Colonic mucosa (tissue), 4 donors: ENCODE data around the gene WT1. TPM values are rescaled to one million over a fixed set of nuclear protein-coding genes. Genes with fewer than 3 reads are reported as not detected.

Experiments
- DNase-seq: peaks from one replicate; pipeline ENCODE4 v3.0.0-alpha.2; 2020
- H3K27ac ChIP-seq: fragments of 200-600 bp; one replicate; pipeline ENCODE4 v1.8.0; 2021
- H3K27me3 ChIP-seq: fragments of 200-600 bp; one replicate; pipeline ENCODE4 v1.8.0; 2021
- H3K36me3 ChIP-seq: fragments of 200-600 bp; one replicate; pipeline ENCODE4 v1.8.0; 2021
- H3K4me1 ChIP-seq: fragments of 200-600 bp; one replicate; pipeline ENCODE4 v1.8.0; 2021; ENCODE audit warnings: mild to moderate bottlenecking
- H3K4me3 ChIP-seq: fragments of 200-600 bp; one replicate; pipeline ENCODE4 v1.8.0; 2021
- H3K9ac ChIP-seq, 2 donors: one replicate each; pipeline ENCODE4 v1.7.0; 2013; ENCODE audit warnings: control low read depth in 2 of 2, low read depth in 2 of 2, low read length in 2 of 2
- H3K9me3 ChIP-seq: fragments of 200-600 bp; one replicate; pipeline ENCODE4 v1.8.0; 2021
- CTCF ChIP-seq: fragments of 200-600 bp; IDR thresholded peaks from one replicate; pipeline ENCODE4 v1.8.0; 2022; ENCODE audit warnings: antibody characterized with exemption, mild to moderate bottlenecking
- intact Hi-C: fragments of 100-400 bp; cut with DNase I; formaldehyde crosslinking; loops from one replicate; pipeline ENCODE4 v1.14.1; 2022
- total RNA-seq, 2 donors: library from RNA; stranded (reverse); fragmentation: NEBNext Ultra II Directional in 1 of 2; extraction: Animal tissue kit (Norgen Biotek cat#: 25700) in 1 of 2; gene quantifications; one replicate each; pipeline ENCODE4 v1.2.1, GENCODE V29; 2021
- donor health status: healthy.
- donor health status: DM: no; HTN: no; CAD: no.
- donor health status: DM: no; HTN: no; CAD: no.

Gene WT1
- total RNA-seq, 2 donors from 2014 or later, result 0.32 TPM; not detected in 1

GRCh38 chr11:32454993-32455392, 19.7 kb upstream of the WT1 start:
- H3K4me1 ChIP-seq, result no peaks in the 10 kb centered on the region
- no peaks in the 10 kb centered on the region for H3K36me3 ChIP-seq
- H3K9ac ChIP-seq, result no peak overlapping the region
- no peak for TF ChIP-seq CTCF
- no peaks in the 10 kb centered on the region for H3K9me3 ChIP-seq
- DNase-seq, result no peak
- intact Hi-C loops, result no loop called here
- no peak overlapping the region for H3K27ac ChIP-seq
- no peak overlapping the region for H3K4me3 ChIP-seq
- H3K27me3 ChIP-seq, result no peaks in the 10 kb centered on the region

- no peak for DNase-seq
- Histone ChIP-seq H3K9ac (no peak overlapping the region), H3K4me1 (no peaks in the 10 kb centered on the region), H3K27ac (no peak overlapping the region), H3K36me3 (no peaks in the 10 kb centered on the region), H3K4me3 (no peak overlapping the region), H3K9me3 (no peaks in the 10 kb centered on the region), H3K27me3 (no peaks in the 10 kb centered on the region)
- intact Hi-C loops, result no loop called here
- TF ChIP-seq CTCF, result no peak
Measured at GRCh38 chr11:32451808-32452207, 16.5 kb upstream of the WT1 start.

GRCh38 chr11:32450372-32450771, 15.0 kb upstream of the WT1 start:
- Histone ChIP-seq H3K27me3 (no peaks in the 10 kb centered on the region), H3K4me3 (no peak overlapping the region), H3K4me1 (no peaks in the 10 kb centered on the region), H3K36me3 (no peaks in the 10 kb centered on the region), H3K9ac (no peak overlapping the region), H3K9me3 (no peaks in the 10 kb centered on the region), H3K27ac (no peak overlapping the region)
- no peak for TF ChIP-seq CTCF
- intact Hi-C loops, result no loop called here
- DNase-seq, result no peak

- intact Hi-C loops, result no loop called here
Measured at GRCh38 chr11:32448232-32448631, 12.9 kb upstream of the WT1 start.

GRCh38 chr11:32447252-32447651, 11.9 kb upstream of the WT1 start:
- H3K9me3 ChIP-seq, result no peaks in the 10 kb centered on the region
- H3K27me3 ChIP-seq, result no peaks in the 10 kb centered on the region
- H3K27ac ChIP-seq, result no peak overlapping the region
- no peak overlapping the region for H3K9ac ChIP-seq
- no peaks in the 10 kb centered on the region for H3K4me1 ChIP-seq
- intact Hi-C loops, result no loop called here
- no peak for TF ChIP-seq CTCF
- H3K4me3 ChIP-seq, result no peak overlapping the region
- H3K36me3 ChIP-seq, result no peaks in the 10 kb centered on the region
- no peak for DNase-seq

More at GRCh38 chr11:32448232-32448631, 12.9 kb upstream of the WT1 start:
- Histone ChIP-seq H3K27ac (no peak overlapping the region), H3K4me3 (no peak overlapping the region), H3K4me1 (no peaks in the 10 kb centered on the region), H3K27me3 (no peaks in the 10 kb centered on the region), H3K36me3 (no peaks in the 10 kb centered on the region), H3K9me3 (no peaks in the 10 kb centered on the region), H3K9ac (no peak overlapping the region)
- no peak for DNase-seq
- no peak for TF ChIP-seq CTCF

- no peak overlapping the region for H3K9ac ChIP-seq
- TF ChIP-seq CTCF, result no peak
- H3K9me3 ChIP-seq, result no peaks in the 10 kb centered on the region
- no peak overlapping the region for H3K4me3 ChIP-seq
- peaks cover 4% of the 10 kb centered on the region for H3K27me3 ChIP-seq
- no peak for DNase-seq
- intact Hi-C loops, result no loop called here
- H3K27ac ChIP-seq, result no peak overlapping the region
- H3K4me1 ChIP-seq, result no peaks in the 10 kb centered on the region
- no peaks in the 10 kb centered on the region for H3K36me3 ChIP-seq
Measured at GRCh38 chr11:32446227-32446626, 10.9 kb upstream of the WT1 start.
